ENCODE measurements around the gene TNPO3.

GRCh38 chr7:129045682-129046081, 9.2 kb downstream of the TNPO3 start:
- TF ChIP-seq CTCF (IDR thresholded peaks at IDR 0.05) = no peak
- no peak for TF ChIP-seq POLR2A (IDR thresholded peaks at IDR 0.05)

All from adrenal gland (tissue), 5 donors.